Esophagus squamous epithelium (tissue), 5 donors: Measurements from ENCODE around the gene WDR12. TPM values are rescaled to one million over a fixed set of nuclear protein-coding genes. Genes with fewer than 3 reads are reported as not detected.
"Not testable (repeated sequence)": the region's sequence is repeated elsewhere in the genome, so short reads cannot be mapped to it uniquely, and the experiment has no call there.

Experiments used
- DNase-seq: peaks from one replicate; lab custom pipeline; 2025; lab: John Stamatoyannopoulos, UW
- H3K27ac ChIP-seq, 4 donors: fragments of 200-600 bp; sonication (generic); one replicate each; pipeline ENCODE4 v1.5.1; 2016 to 2019; ENCODE audit warnings: mild to moderate bottlenecking in 1 of 4
- H3K27me3 ChIP-seq, 4 donors: fragments of 200-600 bp; sonication (generic); 1 replicate in 3 of 4; 2 replicates in 1 of 4; pipeline versions ENCODE4 v1.5.1 to v1.6.0; 2017 to 2021; ENCODE audit warnings: antibody characterized with exemption in 1 of 4
- H3K36me3 ChIP-seq, 3 donors: fragments of 200-600 bp; sonication (generic); one replicate each; pipeline ENCODE4 v1.5.1; 2016 to 2019
- H3K4me1 ChIP-seq, 3 donors: fragments of 200-600 bp; sonication (generic); one replicate each; pipeline ENCODE4 v1.5.1; 2017 to 2019
- H3K4me3 ChIP-seq, 4 donors: fragments of 200-600 bp; sonication (generic); 1 replicate in 3 of 4; 2 replicates in 1 of 4; pipeline ENCODE4 v1.5.1; 2016 to 2019; ENCODE audit warnings: mild to moderate bottlenecking in 2 of 4, moderate library complexity in 1 of 4
- H3K9me3 ChIP-seq, 3 donors: fragments of 200-600 bp; sonication (generic); one replicate each; pipeline ENCODE4 v1.5.1; 2016 to 2019
- POLR2A ChIP-seq, 4 donors: fragments of 450-650 bp; IDR thresholded peaks; one replicate each; pipeline ENCODE4 v1.6.1; 2017; ENCODE audit warnings: antibody characterized with exemption in 4 of 4, mild to moderate bottlenecking in 4 of 4, moderate library complexity in 3 of 4
- WGBS, 2 donors: methylation state at CpG; one replicate each; pipeline ENCODE4 v1.1.5; 2018; 5-methylcytosine and 5-hydroxymethylcytosine counted together
- intact Hi-C: fragments of 100-400 bp; cut with DNase I; formaldehyde crosslinking; loops from one replicate; pipeline ENCODE4 v1.15.0; 2022
- total RNA-seq, 4 donors: library from RNA; depleted of rRNA; stranded (reverse); fragments of >200 nt; gene quantifications; one replicate each; pipeline ENCODE4 v1.1.0, GENCODE V29; 2016
- TF ChIP-seq, protein P1 (sequence below), 6 experiments: fragments of 450-650 bp in 4 of 6; fragments of 200-600 bp in 2 of 6; sonication (generic) in 2 of 6; IDR thresholded peaks; one replicate each; pipeline ENCODE4 v1.5.1; 2016 to 2019; ENCODE audit warnings: antibody characterized with exemption in 6 of 6, mild to moderate bottlenecking in 4 of 6, moderate library complexity in 4 of 6
- donor health status: DM: yes; HTN: yes; CAD: no.

Gene WDR12
- total RNA-seq, 4 donors from 2014 or later = 22.0 to 52.4 (median 30.7) TPM

DNA sequence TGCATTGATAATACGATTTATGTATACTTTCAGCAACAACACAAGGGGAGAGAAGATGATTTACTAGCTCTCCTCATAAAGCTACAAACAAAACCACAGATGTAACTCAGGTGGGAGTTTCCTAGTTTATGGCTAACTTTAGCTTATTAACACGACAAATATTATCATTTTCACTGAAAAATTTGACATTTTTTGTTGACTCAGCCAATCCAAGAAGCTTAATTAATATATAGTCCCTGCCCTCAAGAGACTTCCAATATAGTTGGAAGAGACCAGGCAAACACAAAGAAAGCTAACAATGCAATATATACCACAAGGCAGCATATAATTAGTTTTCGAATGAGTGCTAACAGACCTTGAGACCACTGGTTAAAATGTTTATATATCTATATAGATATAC is 775 bp downstream of the WDR12 start:
- Histone ChIP-seq H3K27me3 (no peaks in the 10 kb centered on the region), H3K4me3 (peak overlapping the region; percentile 50 to 78 (median 70)), H3K9me3 (no peaks in the 10 kb centered on the region), H3K27ac (peak overlapping the region in 2 of 4 donors; percentile 82 to 94), H3K36me3 (peaks cover 0 to 21% (median 0%) of the 10 kb centered on the region in 3 donors), H3K4me1 (peaks cover 0 to 32% (median 18%) of the 10 kb centered on the region in 3 donors)
- 4 to 14% methylated on average over 3 of the region's 3 CpGs for WGBS, 2 donors
- intact Hi-C loops = no loop called here
- no peak for DNase-seq
- TF ChIP-seq POLR2A (IDR thresholded peaks at IDR 0.05) = no peak
- TF ChIP-seq, protein P1, sequence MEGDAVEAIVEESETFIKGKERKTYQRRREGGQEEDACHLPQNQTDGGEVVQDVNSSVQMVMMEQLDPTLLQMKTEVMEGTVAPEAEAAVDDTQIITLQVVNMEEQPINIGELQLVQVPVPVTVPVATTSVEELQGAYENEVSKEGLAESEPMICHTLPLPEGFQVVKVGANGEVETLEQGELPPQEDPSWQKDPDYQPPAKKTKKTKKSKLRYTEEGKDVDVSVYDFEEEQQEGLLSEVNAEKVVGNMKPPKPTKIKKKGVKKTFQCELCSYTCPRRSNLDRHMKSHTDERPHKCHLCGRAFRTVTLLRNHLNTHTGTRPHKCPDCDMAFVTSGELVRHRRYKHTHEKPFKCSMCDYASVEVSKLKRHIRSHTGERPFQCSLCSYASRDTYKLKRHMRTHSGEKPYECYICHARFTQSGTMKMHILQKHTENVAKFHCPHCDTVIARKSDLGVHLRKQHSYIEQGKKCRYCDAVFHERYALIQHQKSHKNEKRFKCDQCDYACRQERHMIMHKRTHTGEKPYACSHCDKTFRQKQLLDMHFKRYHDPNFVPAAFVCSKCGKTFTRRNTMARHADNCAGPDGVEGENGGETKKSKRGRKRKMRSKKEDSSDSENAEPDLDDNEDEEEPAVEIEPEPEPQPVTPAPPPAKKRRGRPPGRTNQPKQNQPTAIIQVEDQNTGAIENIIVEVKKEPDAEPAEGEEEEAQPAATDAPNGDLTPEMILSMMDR (IDR thresholded peaks at IDR 0.05) = no peak

DNA sequence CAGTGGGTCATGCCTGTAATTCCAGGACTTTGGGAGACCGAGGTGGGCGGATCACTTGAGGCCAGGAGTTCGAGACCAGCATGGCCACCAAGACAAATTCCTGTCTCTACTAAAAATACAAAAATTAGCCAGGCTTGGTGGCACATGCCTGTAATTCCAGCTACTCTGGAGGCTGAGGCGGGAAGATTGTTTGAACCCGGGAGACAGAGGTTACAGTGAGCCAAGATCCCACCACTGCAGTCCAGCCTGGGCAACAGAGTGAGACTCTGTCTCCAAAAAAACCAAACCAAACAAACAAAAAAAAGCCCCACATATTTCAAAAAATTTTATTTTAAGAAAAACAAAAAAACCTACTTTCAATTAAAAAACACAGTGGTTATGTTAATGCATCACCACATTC is 1.2 kb downstream of the WDR12 start:
- 83 to 87% methylated on average over 2 to 5 of the region's 5 CpGs for WGBS, 2 donors
- intact Hi-C loops, H3K9me3 ChIP-seq, H3K27me3 ChIP-seq, H3K27ac ChIP-seq, DNase-seq: not testable (repeated sequence)
- Histone ChIP-seq H3K4me3 (peak overlapping the region in 3 of 4 donors; percentile 70 to 78 (median 71)), H3K4me1 (peaks cover 0 to 32% (median 18%) of the 10 kb centered on the region in 3 donors), H3K36me3 (peaks cover 0 to 25% (median 0%) of the 10 kb centered on the region in 3 donors)

DNA sequence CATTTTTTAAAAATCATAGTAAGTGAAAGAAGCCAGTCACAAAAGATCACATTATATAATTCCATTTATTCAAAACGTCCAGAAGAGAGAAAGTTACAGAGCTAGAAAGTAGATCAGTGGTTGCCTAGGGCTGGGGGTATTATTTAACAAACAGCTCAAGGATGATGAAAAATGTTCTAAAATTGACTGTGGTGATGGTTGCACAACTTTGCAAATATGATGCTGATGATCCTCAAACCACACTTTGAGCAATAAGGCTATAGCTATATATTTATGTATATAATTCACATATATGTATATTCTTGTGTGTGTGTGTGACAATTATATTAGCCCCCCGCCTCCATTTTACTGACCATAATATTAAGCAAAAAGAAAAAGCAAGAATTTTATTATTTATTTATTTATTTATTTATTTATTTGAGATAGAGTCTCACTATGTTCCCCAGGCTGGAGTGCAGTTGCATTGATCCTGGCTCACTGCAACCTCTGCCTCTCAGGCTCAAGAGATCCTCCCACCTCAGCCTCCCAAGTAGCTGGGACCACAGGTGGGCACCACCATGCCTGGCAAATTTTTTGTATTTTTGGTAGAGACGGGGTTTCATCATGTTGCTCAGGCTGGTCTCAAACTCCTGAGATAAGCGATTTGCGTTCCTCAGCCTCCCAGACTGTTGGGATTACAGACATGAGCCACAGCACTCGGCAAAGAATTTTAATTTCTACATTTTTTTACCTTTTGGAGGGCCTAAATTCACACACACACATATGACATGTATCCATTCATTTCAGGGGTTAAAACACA is 1.9 kb downstream of the WDR12 start:
- 78 to 89% methylated on average over 6 of the region's 6 CpGs for WGBS, 2 donors
- Histone ChIP-seq H3K36me3 (peaks cover 0 to 32% (median 0%) of the 10 kb centered on the region in 3 donors), H3K4me1 (peaks cover 0 to 32% (median 18%) of the 10 kb centered on the region in 3 donors), H3K4me3 (peak overlapping the region in 1 of 4 donors; percentile 78), H3K27ac (no peak overlapping the region), H3K27me3 (no peaks in the 10 kb centered on the region), H3K9me3 (no peaks in the 10 kb centered on the region)
- no peak for DNase-seq
- TF ChIP-seq, protein P1 (IDR thresholded peaks at IDR 0.05) = no peak
- no peak for TF ChIP-seq POLR2A (IDR thresholded peaks at IDR 0.05)
- intact Hi-C loops = no loop called here

GRCh38 chr2:202908186-202908585 is 3.3 kb downstream of the WDR12 start:
- no peak overlapping the region for H3K27ac ChIP-seq
- TF ChIP-seq POLR2A (IDR thresholded peaks at IDR 0.05) = no peak
- TF ChIP-seq, protein P1 (IDR thresholded peaks at IDR 0.05) = no peak
- peaks cover 0 to 28% (median 14%) of the 10 kb centered on the region in 3 donors for H3K4me1 ChIP-seq
- no peaks in the 10 kb centered on the region for H3K27me3 ChIP-seq
- no peak overlapping the region for H3K4me3 ChIP-seq
- H3K9me3 ChIP-seq = no peaks in the 10 kb centered on the region
- 82 to 84% methylated on average over 4 to 5 of the region's 5 CpGs for WGBS, 2 donors
- no peak for DNase-seq
- intact Hi-C loops = no loop called here
- peaks cover 0 to 36% (median 0%) of the 10 kb centered on the region in 3 donors for H3K36me3 ChIP-seq

- intact Hi-C loops, DNase-seq, H3K9me3 ChIP-seq, H3K27me3 ChIP-seq, H3K4me3 ChIP-seq, H3K27ac ChIP-seq: not testable (repeated sequence)
- Histone ChIP-seq H3K4me1 (peaks cover 0 to 17% (median 8%) of the 10 kb centered on the region in 3 donors), H3K36me3 (peaks cover 0 to 47% (median 0%) of the 10 kb centered on the region in 3 donors)
Measured at GRCh38 chr2:202905507-202905906, 6.0 kb downstream of the WDR12 start.

DNA sequence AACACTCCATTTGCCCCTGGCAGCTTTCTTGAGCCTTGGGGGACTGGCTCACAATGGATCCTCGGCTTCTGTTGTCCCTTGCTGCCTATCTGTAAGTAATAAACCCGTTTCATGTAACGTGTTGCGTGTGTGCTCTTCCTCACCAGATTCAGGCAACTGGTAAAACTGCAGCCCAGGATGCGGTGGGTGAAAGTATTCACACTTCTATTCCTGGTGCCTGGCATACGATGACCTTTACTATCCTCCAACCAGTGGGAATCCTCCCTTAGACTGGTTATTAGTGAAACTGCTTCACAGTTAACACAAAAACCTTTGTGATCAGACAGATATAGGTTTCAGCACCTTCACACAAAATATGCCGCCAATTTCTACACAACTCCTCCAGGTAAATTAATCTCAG is 26.3 kb downstream of the WDR12 start:
- TF ChIP-seq POLR2A (IDR thresholded peaks at IDR 0.05) = no peak
- TF ChIP-seq, protein P1 (IDR thresholded peaks at IDR 0.05) = no peak
- Histone ChIP-seq H3K4me3 (no peak overlapping the region), H3K9me3 (no peaks in the 10 kb centered on the region), H3K27me3 (no peaks in the 10 kb centered on the region), H3K36me3 (peaks cover 0 to 95% (median 7%) of the 10 kb centered on the region in 3 donors), H3K27ac (no peak overlapping the region), H3K4me1 (no peaks in the 10 kb centered on the region)
- intact Hi-C loops = no loop called here
- DNase-seq = no peak
- 91 to 93% methylated on average over 7 of the region's 7 CpGs for WGBS, 2 donors
